Central memory CD8-positive, alpha-beta T cell (primary cell): ENCODE data around the gene SETDB1.
A peak's percentile ranks its signal among the peaks of the same experiment; 100 is the strongest.

ENCODE experiments used
- ATAC-seq: fragments of 150-1000 bp; cut with Tn5 transposase; replicated peaks from 2 replicates; pipeline ENCODE4 v1.10.0; 2022; ENCODE audit warnings: mild to moderate bottlenecking, moderate FRiP score, moderate number of reproducible peaks; ENCODE audit not compliant: poor library complexity, severe bottlenecking; ENCODE audit errors: extremely low read depth
- DNase-seq, 2 donors: peaks; one replicate each; pipeline ENCODE4 v3.0.0; 2021; ENCODE audit warnings: low spot score in 2 of 2
- H3K27ac Mint-ChIP-seq: one replicate; pipeline ENCODE4 v1.8.0; 2022; ENCODE audit warnings: low read depth, mild to moderate bottlenecking, moderate library complexity, mixed read lengths
- H3K27me3 Mint-ChIP-seq: one replicate; pipeline ENCODE4 v1.8.0; 2022; ENCODE audit warnings: mixed read lengths
- H3K36me3 Mint-ChIP-seq: one replicate; pipeline ENCODE4 v1.8.0; 2022; ENCODE audit warnings: mild to moderate bottlenecking, moderate library complexity, mixed read lengths; ENCODE audit not compliant: insufficient read depth
- H3K4me1 Mint-ChIP-seq: one replicate; pipeline ENCODE4 v1.8.0; 2022; ENCODE audit warnings: mixed read lengths
- H3K4me3 Mint-ChIP-seq: one replicate; pipeline ENCODE4 v1.8.0; 2022; ENCODE audit warnings: mild to moderate bottlenecking, moderate library complexity, mixed read lengths
- H3K9me3 Mint-ChIP-seq: one replicate; pipeline ENCODE4 v1.8.0; 2022; ENCODE audit warnings: mixed read lengths

The SETDB1 gene

DNA sequence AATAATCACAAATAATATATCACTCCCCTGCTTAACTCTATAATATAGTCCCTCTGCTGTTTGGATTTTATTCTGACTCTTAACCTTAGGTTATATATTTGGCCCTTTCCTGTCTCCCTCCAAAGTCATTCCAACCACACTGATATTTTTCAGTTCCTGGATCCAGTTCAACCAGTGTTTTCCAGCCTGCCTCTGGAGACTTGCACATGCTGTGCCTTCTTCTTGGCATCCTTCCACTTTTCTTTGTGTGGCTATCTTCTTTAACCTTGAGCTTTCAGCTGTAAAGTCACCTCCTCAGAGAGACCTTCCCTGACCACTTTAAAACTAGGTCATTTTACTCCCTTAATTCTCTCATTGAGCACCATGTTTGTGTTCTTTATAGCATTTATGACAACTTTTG is 29.1 kb downstream of the SETDB1 start:
- DNase-seq (no peak), ATAC-seq (no peak)
- Mint-ChIP-seq H3K36me3 (peaks cover 72% of the 10 kb centered on the region), H3K4me1 (no peaks in the 10 kb centered on the region), H3K27me3 (no peaks in the 10 kb centered on the region), H3K4me3 (no peak overlapping the region), H3K9me3 (no peaks in the 10 kb centered on the region), H3K27ac (peak overlapping the region; percentile 65)

DNA sequence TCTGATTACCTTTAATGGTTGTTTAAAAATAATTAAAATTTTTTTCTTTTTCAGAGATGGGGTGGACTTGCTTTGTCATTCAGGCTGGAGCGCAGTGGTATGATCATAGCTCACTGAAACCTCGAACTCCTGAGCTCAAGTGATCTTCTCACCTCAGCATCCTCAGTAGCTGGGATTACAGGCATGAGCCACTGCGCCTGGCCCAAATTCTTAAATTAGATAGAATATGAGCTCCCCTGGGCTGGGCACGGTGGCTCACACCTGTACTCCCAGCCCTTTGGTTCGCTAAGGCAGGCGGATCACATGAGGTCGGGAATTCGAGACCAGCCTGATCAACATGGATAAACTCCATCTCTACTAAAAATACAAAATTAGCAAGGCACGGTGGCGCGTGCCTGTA is 31.5 kb downstream of the SETDB1 start:
- Mint-ChIP-seq H3K36me3 (peaks cover 72% of the 10 kb centered on the region), H3K9me3 (no peaks in the 10 kb centered on the region), H3K27ac (no peak overlapping the region), H3K4me1 (no peaks in the 10 kb centered on the region), H3K4me3 (no peak overlapping the region), H3K27me3 (no peaks in the 10 kb centered on the region)
- ATAC-seq = no peak
- DNase-seq = no peak

- Mint-ChIP-seq H3K4me3 (no peak overlapping the region), H3K27ac (no peak overlapping the region), H3K9me3 (no peaks in the 10 kb centered on the region), H3K4me1 (peaks cover 6% of the 10 kb centered on the region), H3K27me3 (no peaks in the 10 kb centered on the region), H3K36me3 (peaks cover 71% of the 10 kb centered on the region)
- DNase-seq = no peak
- ATAC-seq = no peak
Observed at GRCh38 chr1:150960646-150961045, 34.5 kb downstream of the SETDB1 start.

DNA sequence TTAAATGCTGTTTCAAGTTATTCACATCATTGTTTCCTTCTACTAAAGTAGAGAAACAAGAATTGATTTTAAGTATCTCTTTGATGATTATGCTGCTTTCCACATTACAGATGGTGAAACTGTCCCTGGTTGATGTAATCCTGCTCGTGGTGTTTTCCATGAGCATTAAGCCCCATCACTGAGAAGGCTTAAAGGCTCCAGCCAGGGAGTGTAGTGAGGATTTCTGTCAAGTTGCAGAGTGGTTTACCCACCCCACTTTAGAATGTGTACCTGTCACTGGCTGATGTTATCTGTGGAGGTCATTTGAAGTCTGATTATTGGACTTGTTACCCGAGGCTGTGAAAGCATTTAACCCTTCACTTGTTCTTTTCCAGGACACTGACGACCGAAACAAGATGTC is 35.6 kb downstream of the SETDB1 start:
- Mint-ChIP-seq H3K9me3 (no peaks in the 10 kb centered on the region), H3K36me3 (peaks cover 70% of the 10 kb centered on the region), H3K27me3 (no peaks in the 10 kb centered on the region), H3K4me1 (peaks cover 6% of the 10 kb centered on the region), H3K4me3 (no peak overlapping the region), H3K27ac (no peak overlapping the region)
- ATAC-seq (no peak), DNase-seq (no peak)

GRCh38 chr1:150963321-150964163 is 37.4 kb downstream of the SETDB1 start:
- Mint-ChIP-seq H3K27ac (peak overlapping the region; percentile 82), H3K36me3 (peaks cover 64% of the 10 kb centered on the region), H3K4me3 (no peak overlapping the region)

GRCh38 chr1:150964164-150964489 is 38.0 kb downstream of the SETDB1 start:
- H3K27ac Mint-ChIP-seq = peak overlapping the region; percentile 82
- peaks cover 59% of the 10 kb centered on the region for H3K36me3 Mint-ChIP-seq
- H3K27me3 Mint-ChIP-seq = no peaks in the 10 kb centered on the region
- ATAC-seq = no peak
- H3K9me3 Mint-ChIP-seq = no peaks in the 10 kb centered on the region
- H3K4me1 Mint-ChIP-seq = peaks cover 24% of the 10 kb centered on the region
- no peak for DNase-seq
- no peak overlapping the region for H3K4me3 Mint-ChIP-seq

More at GRCh38 chr1:150963321-150964163, 37.4 kb downstream of the SETDB1 start:
- ATAC-seq = no peak
- Mint-ChIP-seq H3K9me3 (no peaks in the 10 kb centered on the region), H3K4me1 (peaks cover 18% of the 10 kb centered on the region), H3K27me3 (no peaks in the 10 kb centered on the region)
- no peak for DNase-seq

- peaks cover 31% of the 10 kb centered on the region for H3K4me1 Mint-ChIP-seq
Observed at GRCh38 chr1:150965605-150966004, 39.4 kb downstream of the SETDB1 start.

DNA sequence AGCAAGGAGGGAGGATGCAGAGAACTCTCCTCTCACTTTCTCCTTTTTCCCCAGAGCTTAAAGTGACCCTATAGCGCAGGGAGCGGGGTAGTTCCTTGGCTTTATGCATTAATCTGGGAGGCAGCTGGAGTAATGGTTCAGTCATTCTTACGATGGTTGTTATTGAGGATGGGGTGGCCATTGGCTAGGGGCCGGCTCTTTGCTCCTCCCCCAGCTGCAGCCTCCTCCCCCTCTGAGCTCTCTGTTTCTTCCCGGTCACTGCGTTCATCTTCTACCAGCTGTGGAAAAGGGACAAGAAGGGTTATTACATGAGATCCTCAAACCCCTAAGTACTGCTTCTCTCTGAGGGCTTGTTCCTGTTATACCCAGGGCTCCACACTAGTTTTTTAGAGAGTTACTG is 39.8 kb downstream of the SETDB1 start:
- Mint-ChIP-seq H3K9me3 (no peaks in the 10 kb centered on the region), H3K4me3 (no peak overlapping the region), H3K36me3 (peaks cover 42% of the 10 kb centered on the region), H3K4me1 (peaks cover 35% of the 10 kb centered on the region), H3K27ac (no peak overlapping the region), H3K27me3 (no peaks in the 10 kb centered on the region)
- no peak for DNase-seq
- no peak for ATAC-seq

More at GRCh38 chr1:150965605-150966004, 39.4 kb downstream of the SETDB1 start:
- peaks cover 46% of the 10 kb centered on the region for H3K36me3 Mint-ChIP-seq
- no peaks in the 10 kb centered on the region for H3K9me3 Mint-ChIP-seq
- no peak overlapping the region for H3K27ac Mint-ChIP-seq
- no peak overlapping the region for H3K4me3 Mint-ChIP-seq
- no peak for ATAC-seq
- DNase-seq = no peak
- no peaks in the 10 kb centered on the region for H3K27me3 Mint-ChIP-seq

- ATAC-seq (no peak), DNase-seq (no peak)
- H3K27ac Mint-ChIP-seq = no peak overlapping the region
- H3K4me3 Mint-ChIP-seq = no peak overlapping the region
- peaks cover 54% of the 10 kb centered on the region for H3K4me1 Mint-ChIP-seq
- no peaks in the 10 kb centered on the region for H3K27me3 Mint-ChIP-seq
- no peaks in the 10 kb centered on the region for H3K9me3 Mint-ChIP-seq
- H3K36me3 Mint-ChIP-seq = peaks cover 31% of the 10 kb centered on the region
Observed at GRCh38 chr1:150967936-150968335, 41.8 kb downstream of the SETDB1 start.

GRCh38 chr1:150968491-150968890 is 42.3 kb downstream of the SETDB1 start:
- no peaks in the 10 kb centered on the region for H3K27me3 Mint-ChIP-seq
- no peak for DNase-seq
- H3K9me3 Mint-ChIP-seq = no peaks in the 10 kb centered on the region
- no peak for ATAC-seq
- H3K27ac Mint-ChIP-seq = peak overlapping the region; percentile 55
- H3K4me3 Mint-ChIP-seq = no peak overlapping the region
- peaks cover 60% of the 10 kb centered on the region for H3K4me1 Mint-ChIP-seq
- H3K36me3 Mint-ChIP-seq = peaks cover 31% of the 10 kb centered on the region

- Mint-ChIP-seq H3K27ac (no peak overlapping the region), H3K36me3 (peaks cover 25% of the 10 kb centered on the region), H3K4me3 (no peak overlapping the region), H3K27me3 (no peaks in the 10 kb centered on the region), H3K4me1 (peaks cover 59% of the 10 kb centered on the region), H3K9me3 (no peaks in the 10 kb centered on the region)
- DNase-seq (no peak), ATAC-seq (no peak)
Observed at GRCh38 chr1:150969626-150970025, 43.5 kb downstream of the SETDB1 start.

DNA sequence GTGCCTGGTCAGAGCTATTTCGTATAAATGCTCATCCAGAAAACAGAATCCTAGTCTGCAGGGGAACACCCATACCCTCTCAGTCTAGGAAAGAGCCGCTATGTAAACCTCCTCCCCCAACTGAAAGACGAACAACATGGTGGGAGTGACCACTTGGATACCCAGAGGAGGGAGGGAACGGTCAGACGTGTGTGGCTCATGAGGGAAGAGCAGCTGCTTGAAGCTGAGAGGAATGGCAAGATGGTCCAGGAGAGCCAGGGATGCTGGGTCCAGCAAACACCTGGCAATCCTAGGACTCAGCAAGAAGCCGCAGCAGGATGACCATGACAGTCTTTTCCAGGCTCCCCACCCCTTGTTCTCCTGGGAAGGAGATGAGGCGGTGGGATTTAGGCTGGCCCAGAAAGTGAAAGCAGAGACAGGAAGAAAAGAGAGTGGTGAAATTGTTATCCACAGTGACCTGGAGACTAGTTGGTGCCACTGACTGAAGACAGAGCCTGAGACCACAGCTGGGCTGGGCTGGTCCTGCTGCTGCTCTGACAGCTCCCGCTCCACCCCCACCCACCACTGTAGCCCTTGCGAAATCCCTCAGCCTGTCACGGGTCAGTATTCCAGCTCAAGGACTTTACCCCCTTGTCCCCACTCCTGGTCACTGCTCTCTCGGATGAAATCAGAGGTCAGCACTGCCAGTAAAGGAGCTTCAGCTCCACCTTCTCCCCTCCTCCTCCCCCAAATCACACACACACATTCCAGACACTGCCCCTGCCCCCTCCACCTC is 44.8 kb downstream of the SETDB1 start:
- ATAC-seq (no peak), DNase-seq (no peak)
- peaks cover 57% of the 10 kb centered on the region for H3K4me1 Mint-ChIP-seq
- peaks cover 21% of the 10 kb centered on the region for H3K36me3 Mint-ChIP-seq
- H3K9me3 Mint-ChIP-seq = no peaks in the 10 kb centered on the region
- H3K4me3 Mint-ChIP-seq = peak overlapping the region; percentile 87
- peak overlapping the region; percentile 88 for H3K27ac Mint-ChIP-seq
- no peaks in the 10 kb centered on the region for H3K27me3 Mint-ChIP-seq
